Skeletal muscle cell (primary cell): ENCODE data around the gene IL36RN.

Source experiments
- DNase-seq: peaks from one replicate; pipeline ENCODE4 v3.0.0-alpha.2; 2010; ENCODE audit warnings: low read depth
- H3K4me3 ChIP-seq: 2 replicates; pipeline ENCODE4 v1.5.1; 2011; ENCODE audit warnings: low read depth, mild to moderate bottlenecking, control low read depth, low read length, moderate library complexity

Gene IL36RN

DNA sequence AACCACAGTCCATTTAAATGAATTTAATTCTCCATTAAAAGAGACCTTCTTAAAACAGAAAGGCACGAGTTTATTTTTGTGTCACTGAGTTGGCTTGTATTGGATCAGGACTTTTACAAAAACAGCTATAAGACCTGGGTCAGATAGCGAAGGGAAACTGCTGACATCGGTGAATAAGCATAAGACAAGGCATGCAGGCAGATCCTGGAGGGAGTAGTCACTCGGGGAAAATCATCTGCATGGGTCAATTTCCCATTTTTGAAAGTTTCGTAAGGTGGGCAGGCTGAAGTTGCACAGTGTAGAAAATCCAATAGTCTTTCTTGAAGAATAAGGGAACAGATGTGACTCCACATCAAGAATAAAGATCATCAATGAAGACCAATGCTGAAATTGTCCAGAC, 19.3 kb upstream of the IL36RN start:
- DNase-seq: no peak
- no peak overlapping the region for H3K4me3 ChIP-seq

GRCh38 chr2:113041871-113042270, 17.1 kb upstream of the IL36RN start:
- DNase-seq: no peak
- H3K4me3 ChIP-seq: no peak overlapping the region

DNA sequence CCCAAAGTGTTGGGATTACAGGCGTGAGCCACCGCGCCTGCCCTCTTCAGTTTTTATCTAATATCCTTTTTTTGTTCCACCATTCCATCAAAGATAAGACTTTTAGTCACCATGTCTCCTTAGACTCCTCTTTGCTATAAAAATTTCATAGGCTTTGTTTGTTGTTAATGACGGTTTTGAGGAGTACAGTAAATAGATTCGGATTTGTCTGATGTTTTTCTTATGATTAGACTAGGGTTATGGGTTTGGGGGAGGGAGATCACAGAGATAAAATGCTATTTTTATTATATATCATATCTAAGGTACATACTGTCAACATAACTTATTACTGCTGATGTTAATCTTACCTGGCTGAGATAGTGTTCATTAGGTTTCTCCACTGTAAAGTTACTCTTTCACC, 12.5 kb upstream of the IL36RN start:
- no peak overlapping the region for H3K4me3 ChIP-seq
- DNase-seq: no peak

DNA sequence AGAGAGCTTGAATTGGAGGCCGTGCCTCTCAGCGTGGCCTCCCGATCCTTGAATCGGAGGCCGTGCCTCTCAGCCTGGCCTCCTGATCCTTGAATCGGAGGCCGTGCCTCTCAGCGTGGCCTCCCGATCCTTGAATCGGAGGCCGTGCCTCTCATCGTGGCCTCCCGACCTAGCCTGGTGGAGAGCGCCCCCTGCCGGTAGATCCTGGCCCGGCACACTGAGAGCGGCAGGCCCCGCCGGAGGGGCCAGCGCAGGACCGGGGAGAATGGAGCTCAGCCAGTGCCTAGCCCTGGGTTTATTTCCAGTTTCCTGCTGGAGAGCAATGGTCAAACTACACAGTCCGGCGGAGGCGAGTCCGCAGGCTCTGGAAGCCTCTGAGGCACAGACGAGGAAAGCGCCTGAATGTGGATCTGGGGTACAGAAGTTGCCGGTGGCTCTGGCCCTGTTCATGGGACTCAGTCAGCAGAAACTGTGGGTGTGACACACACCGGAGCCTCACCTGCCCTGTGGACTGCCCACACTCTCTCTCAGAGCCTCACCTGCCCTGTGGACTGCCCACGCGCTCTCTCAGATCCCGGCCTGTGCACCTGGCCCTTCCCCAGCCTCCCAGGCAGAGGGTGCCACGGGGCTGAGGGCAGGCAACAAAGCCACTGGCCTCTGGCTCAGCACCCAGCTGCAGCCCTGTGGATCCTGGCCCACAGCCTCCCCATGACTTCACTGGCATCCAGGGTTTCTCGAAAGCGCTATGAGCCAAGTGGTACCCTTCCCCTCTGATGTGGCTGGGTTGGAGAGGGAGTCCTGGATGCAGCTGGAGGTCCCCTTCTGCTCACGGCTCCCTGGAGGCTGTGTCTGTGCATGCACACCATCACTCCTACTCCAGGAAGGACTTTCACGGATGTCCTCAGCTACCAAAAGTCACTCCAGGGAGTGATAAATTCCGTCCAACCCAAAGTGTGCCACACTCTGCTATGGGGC, 7.8 kb upstream of the IL36RN start:
- H3K4me3 ChIP-seq: no peak overlapping the region
- no peak for DNase-seq

DNA sequence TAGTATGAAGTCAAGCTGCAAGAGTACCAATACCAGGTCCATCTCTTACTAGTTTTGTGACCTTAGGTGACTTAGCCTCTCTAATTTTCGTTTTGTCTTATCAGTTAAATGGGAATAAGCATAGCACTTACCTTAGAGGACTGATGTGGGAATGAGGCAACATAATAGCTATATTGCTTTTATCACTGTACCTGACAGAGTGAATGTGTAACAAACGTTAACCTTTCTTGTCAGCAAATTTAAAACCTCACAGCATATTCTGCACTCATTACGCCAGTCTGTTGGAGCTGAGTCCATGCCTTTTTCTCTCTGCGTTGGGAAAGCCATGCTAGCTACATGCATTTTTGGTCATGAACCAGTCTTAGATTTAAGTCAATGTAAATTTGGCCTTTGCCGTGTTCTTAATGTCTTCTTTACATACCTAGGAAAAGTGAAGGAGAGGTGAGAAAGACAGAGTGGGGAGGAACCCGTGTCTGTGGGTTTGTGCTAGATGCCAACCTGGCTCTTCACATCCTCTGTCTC, 6.5 kb upstream of the IL36RN start, which contains the start of gene IL36B:
Gene IL36B, minus strand, starts transcription at position 472 of the 522 bp plus-strand sequence.
- H3K4me3 ChIP-seq: no peak within 1 kb of the TSS
- DNase-seq: no peak

DNA sequence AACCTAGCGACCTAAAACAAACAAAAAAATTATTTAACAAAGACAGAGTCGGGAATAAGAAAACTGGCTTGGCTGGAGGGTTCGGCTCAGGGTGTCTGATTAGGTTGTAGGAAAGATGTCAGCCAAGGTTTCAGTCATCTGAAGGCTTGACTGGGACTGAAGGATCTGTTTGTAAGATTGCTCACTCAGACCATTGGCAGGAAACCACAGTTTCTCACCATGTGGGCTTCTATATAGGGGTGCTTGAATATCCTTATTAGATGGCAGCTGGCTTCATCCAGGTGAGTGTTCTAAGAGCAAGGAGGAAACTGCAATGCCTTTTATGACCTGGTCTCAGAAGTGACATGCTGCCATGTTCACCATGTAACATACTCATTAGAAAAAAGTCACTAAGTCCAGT, 5.3 kb upstream of the IL36RN start:
- DNase-seq: no peak
- H3K4me3 ChIP-seq: no peak overlapping the region

- DNase-seq: no peak
- H3K4me3 ChIP-seq: no peak overlapping the region
Measured at GRCh38 chr2:113054066-113054465, 4.9 kb upstream of the IL36RN start.

DNA sequence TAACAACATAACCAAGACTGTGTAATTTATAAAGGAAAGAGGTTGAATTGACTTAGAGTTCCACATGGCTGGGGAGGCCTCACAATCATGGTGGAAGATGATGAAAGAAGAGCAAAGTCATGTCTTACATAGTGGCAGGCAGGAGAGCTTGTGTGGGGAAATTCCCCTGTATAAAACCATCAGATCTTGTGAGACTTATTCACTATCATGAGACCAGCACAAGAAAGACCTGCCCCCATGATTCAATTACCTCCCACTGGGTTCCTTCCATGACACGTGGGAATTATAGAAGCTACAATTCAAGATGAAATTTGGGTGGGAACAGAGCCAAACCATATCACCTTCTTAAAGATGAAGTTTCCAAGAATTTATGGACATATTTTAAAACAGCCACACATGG, 2.5 kb upstream of the IL36RN start:
- no peak overlapping the region for H3K4me3 ChIP-seq
- no peak for DNase-seq

DNA sequence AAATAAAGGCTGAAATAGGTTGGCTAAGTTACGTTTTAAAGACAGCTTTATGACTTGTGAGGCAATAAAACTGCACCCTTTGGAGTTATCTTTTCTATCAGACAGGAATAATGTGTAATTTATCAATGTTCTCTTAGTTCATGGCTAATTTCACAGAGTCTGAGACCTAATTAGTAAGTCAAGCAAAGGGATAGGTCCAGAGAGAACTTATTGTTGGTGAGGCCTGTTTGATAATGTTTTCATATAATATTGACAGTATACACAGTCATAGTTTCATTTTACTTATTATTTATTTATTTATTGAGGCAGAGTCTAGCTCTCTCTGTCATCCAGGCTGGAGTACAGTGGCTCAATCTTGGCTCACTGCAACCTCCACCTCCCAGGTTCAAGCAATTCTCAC, 1.9 kb upstream of the IL36RN start:
- no peak for DNase-seq
- no peak overlapping the region for H3K4me3 ChIP-seq

DNA sequence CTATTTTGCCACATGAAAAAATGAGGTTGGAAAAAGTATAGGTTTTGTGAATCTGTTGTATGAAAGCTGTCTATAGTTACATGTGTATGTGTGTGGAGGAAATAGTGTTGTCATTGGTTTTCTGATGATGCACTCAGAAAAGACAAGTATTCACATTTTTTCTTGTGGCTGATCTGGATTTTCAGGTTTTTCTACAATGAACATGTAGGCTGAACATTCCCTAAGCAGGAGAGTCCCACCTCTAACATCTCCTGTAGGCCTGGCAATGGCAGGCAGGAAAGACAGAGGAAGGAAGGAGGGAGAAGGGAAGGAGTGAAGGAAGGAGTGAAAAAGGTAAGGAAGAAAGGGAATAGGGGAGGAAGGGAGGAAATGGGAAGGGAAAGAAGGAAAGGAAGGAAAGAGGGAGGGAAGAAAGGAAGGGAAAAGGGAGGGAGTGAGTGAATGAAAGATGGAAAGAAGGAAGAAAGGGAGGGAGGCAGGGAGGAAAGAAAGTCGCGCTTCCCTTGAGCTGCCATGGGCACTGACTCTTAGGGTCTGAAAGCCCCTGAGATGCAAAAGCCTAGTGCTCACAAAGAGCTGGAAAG, 495 bp upstream of the IL36RN start:
- H3K4me3 ChIP-seq: no peak overlapping the region
- DNase-seq: no peak

- DNase-seq: no peak
- H3K4me3 ChIP-seq: no peak overlapping the region
Measured at GRCh38 chr2:113060396-113060795, 1.4 kb downstream of the IL36RN start.

DNA sequence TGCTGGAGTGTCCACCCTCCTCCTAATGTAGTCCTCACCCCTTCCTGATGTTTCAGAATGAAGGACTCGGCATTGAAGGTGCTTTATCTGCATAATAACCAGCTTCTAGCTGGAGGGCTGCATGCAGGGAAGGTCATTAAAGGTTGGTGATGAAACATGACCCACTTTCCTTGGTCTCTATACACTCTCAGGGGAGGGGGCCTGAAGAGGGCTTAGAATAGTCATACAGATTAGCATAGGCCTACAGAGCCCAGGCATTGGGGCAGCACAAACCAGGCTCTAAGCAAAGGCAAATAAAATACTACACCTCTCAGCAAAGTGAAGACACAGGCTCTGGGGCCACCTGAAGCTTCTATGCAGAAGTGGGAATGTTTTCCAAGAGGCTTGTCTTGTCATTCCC, 1.8 kb downstream of the IL36RN start:
- DNase-seq: no peak
- no peak overlapping the region for H3K4me3 ChIP-seq

DNA sequence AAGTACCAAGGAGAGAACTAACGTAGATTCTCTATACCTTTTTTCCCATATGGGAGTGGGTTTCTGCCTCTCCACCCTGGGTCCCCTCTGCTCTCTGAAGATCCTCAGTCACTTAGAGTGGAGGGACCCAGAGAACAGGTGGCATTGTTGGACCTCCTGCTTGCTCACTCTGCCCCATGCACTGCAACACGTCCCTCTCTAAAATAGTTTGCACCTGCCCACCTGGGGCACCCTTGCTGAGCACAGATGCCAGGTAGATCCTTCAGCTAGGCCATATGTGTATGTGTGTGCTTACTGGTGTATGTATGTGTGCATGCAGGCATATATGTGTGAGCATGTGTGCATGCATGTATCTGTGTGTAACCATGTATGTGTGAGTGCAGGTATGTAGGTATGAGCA, 2.2 kb downstream of the IL36RN start:
- no peak overlapping the region for H3K4me3 ChIP-seq
- DNase-seq: no peak

GRCh38 chr2:113061896-113062770, 3.1 kb downstream of the IL36RN start:
- H3K4me3 ChIP-seq: no peak overlapping the region
- DNase-seq: no peak

DNA sequence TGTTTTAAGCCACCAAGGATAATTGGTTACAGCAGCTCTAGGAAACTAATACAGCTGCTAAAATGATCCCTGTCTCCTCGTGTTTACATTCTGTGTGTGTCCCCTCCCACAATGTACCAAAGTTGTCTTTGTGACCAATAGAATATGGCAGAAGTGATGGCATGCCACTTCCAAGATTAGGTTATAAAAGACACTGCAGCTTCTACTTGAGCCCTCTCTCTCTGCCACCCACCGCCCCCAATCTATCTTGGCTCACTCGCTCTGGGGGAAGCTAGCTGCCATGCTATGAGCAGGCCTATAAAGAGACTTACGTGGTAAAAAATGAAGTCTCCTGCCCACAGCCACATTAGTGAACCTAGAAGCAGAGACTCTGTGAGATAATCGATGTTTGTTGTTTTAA, 5.3 kb downstream of the IL36RN start:
- DNase-seq: no peak
- H3K4me3 ChIP-seq: no peak overlapping the region

- no peak overlapping the region for H3K4me3 ChIP-seq
- DNase-seq: no peak
Measured at GRCh38 chr2:113064898-113065297, 5.9 kb downstream of the IL36RN start.

GRCh38 chr2:113067681-113068080, 8.7 kb downstream of the IL36RN start, which contains the start of gene IL1F10:
Gene IL1F10 (plus strand): TSS chr2:113067970. CDS start chr2:113072739, 4,769 bp downstream.
- no peak within 1 kb of the TSS for H3K4me3 ChIP-seq
- no peak for DNase-seq

DNA sequence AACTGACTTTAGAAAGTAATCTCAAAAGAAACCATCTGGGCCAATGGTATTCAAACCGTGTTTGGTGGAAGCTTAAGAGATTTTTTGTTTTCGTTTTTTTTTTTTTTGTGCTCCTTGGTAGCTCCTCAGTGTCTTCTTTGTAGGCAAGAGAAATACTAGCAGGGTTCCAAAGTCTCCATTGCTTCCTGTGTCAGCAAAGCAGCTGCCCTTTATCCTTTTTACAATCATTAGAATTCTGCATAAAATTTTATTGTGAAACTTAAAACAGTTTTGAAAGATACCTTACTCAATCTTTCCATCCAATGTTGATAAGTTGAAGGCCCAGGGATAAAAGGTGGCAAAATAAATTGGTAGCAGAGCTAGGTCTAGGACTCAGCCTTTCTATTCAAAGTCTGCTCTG, 9.3 kb downstream of the IL36RN start:
- no peak for DNase-seq
- no peak overlapping the region for H3K4me3 ChIP-seq

GRCh38 chr2:113068706-113069485, 9.9 kb downstream of the IL36RN start:
- H3K4me3 ChIP-seq: no peak overlapping the region
- DNase-seq: no peak
